HUDEP-2 (cell line): ENCODE data around the gene PPP1R12A.
A peak's percentile ranks its signal among the peaks of the same experiment; 100 is the strongest.
"Not testable (repeated sequence)": the region's sequence is repeated elsewhere in the genome, so short reads cannot be mapped to it uniquely, and the experiment has no call there.

ENCODE experiments used
- DNase-seq, 76 experiments: peaks; one replicate each; lab custom pipeline; 2025; ENCODE audit not compliant: unreplicated experiment in 76 of 76; lab: John Stamatoyannopoulos, UW

Gene PPP1R12A

DNA sequence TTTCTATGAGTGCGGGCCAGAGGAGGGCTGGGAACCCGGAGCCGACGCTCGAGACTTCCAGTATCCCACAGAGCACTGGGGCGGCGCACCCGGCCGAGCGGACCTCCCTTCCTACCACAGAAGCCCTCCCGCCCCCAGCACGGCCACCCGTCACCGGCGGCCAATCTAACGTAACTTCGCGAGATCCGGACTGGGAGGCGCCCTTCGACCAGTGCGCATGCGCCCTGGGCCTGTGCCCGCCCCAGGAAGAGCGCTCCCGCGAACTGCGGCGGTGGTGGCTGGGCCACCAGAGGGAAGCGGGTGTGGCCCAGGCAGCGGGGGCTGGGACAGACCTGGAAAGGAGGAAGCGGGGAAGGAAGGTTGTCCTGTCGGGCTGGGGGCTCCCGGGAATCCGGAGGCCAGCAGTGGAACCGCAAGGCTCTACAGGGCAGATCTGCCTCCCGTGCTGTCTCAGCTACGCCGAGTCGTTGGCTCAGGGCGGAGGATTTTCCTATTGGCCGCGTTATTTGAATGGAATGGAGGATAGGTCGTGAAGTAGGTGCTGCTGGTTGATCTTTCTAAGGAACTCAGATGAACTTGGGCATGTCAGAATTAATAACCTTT, at the start of gene PPP1R12A:
TSS of gene PPP1R12A (minus strand) at position 77 of the 603 bp plus-strand sequence. CDS start 166 bp downstream, outside the sequence.
- peak; percentile 18 to 95 (median 90) for DNase-seq

DNA sequence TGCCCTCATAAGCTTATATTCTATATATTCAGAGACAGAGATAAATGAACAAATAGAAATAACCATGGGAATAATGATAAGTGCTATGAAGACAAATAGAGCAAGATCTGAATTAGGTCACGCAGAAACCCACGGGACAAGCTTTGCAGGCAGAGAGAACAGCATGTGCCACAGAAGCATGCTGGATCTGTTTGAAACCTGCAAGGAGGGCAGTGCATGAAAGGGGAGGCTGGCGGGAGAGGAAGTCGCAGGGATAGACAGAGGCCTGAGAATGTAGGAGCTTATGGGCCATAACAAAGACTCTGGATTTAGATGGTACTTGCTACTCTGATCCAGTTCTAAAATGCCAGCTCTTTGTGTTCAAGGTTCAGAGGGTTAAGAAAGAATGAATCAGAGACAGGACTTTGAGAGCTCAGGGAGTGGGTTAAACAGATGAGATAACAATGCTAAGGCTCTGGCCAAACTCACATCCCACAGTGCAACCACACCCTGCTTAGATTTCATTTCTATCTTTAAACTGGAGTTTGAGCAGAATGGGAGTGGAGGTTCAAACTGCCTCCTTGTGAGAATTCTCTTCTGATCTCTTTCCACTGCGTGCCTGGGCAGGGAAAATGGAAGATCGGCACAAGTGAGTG, 49.2 kb upstream of the PPP1R12A start:
- peak in 1 of 76 experiments; percentile 1 for DNase-seq

DNA sequence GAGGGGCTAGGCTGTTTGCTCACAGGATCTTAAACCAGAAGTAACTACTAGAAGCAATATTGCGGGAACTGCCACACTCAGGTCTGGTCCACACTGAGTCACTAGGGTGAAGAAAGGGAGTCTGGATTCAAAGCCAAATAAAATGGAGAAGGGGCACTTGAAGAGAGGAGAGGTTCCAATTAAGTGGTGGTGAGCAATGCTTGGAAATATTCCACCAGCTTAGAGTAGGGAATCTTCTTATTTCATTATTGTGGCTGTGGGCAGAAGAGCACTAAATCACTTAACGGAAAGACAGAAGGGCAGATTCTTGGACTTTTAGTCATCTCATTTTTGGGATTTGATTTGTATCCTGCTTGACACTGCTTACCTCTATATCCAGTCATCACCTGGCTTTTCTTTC, 48.6 kb upstream of the PPP1R12A start:
- no peak for DNase-seq

DNA sequence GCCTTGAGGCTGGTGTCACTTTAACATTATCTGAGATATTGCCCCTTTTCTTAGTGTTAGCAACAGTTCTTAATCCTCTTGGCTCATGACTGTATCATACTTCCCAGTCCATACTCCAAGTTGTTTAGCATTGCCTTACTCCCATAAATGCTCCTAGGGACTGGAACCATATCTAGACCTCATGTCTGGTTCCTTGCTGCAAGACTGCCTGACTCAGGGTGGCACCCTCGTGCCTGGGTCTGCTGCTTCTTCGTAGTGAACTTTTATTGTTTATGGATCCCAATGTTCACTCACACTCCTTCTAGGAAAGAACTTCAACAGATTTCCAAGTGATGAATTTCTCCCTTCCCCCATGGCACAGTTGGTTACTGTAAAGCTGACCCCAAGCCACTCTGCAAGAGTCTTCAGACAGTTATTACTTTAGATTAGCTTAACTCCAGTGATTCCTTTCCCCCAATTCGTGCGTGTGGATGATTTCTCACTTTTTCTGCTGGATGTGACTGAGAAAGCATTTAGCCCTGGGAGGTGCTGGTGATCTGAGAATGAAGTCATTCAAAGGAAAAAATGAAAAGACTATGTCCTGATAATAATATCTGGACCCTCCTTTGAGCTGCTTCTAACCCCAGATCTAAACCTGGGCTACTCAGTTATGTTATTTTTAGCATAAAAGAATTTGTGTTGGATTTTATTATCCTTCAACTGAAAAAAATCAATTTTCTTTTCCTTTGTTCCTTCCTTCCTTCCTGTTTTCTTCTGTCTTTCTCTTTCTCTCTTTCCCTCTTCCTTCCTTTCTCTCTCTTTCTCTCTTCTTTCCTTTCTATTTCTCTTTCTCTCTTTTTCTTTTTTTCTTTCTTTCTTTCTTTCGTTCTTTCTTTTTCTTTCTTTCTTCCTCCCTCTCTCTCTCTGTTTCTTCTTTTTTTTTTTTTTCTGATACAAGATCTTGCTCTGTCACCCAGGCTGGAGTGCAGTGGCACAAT, 47.5 kb upstream of the PPP1R12A start:
- DNase-seq: no peak

DNA sequence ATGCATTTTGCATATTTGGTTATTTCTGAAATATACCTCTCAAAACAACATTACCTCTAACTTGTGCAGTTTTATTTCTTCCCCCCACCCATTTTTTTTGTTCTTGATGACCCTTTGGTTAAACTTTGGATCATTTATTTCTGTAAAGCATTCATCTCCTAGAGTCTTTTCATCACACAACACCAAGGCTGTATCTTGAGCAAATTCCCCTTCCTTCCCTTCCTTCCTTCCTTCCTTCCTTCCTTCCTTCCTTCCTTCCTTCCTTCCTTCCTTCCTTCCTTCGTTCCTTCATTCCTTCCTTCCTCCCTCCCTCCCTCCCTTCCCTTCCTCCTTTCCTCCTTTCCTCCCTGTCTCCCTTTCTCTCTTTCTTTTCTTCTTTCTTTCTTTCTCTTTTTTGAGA, 43.8 kb upstream of the PPP1R12A start:
- DNase-seq: no peak

DNA sequence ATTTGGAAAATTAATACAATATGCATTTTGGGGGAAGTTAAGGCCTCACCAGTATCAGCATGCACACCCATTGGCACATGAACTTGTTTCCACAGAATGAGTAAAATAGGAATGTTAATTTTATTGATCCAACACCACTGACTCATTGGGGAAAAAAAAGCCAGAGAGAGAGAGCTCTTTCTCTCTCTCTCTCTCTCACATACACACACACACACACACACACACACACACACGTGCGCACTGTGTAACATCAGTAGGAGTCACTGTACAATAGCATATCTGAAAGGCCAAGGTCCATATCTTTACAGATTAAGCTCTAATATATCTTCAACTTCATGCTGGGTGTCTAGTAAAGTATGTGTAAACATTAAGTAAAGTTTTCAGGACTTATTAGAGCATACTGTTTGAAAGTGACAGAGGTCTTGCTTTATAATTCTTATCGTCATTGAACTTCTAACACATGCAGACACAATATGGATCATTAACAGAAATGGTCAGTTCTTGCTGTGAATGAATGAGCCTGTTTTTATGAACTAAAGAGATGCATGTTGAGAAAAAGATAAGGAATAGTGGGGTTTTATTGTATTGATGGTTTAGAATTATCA, 43.1 kb upstream of the PPP1R12A start:
- not testable (repeated sequence) for DNase-seq

DNA sequence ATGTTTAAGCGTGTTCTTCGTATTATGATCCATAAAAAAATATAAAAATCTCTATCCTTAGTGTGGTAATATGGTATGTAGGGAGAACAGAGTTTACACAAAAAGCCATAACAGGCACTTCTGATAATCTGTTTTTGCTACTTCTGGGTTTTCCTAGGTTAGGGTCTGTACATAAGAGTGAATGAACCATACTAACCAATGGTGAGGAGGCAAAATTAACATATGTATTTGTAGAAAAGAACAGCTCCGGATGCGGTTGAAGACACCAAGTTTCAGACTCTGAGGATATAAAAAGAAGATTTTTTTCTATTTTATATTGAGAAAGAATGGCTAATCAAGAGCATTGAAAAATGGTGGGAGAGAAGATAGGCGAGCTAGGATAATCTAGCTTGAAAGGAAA, 40.2 kb upstream of the PPP1R12A start:
- DNase-seq: no peak

DNA sequence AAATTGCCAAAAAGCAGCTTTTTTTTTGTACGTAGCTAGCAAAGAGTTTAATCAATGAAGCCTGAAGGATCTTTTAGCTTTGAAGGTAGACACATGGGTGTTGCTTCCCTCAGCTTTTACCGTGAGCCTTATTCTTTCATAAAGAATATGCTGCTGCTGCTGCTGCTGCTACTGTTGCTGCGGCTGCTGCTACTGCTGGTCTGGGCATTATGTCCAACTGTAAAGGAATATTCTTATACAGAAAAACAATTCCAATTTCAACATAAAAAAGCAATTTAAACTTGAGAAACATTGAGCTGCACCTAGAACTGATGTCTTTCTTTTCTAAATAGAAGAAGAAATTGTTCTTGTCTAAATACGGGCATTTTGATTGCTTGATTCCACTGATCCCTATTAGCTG, 38.9 kb upstream of the PPP1R12A start:
- no peak for DNase-seq

DNA sequence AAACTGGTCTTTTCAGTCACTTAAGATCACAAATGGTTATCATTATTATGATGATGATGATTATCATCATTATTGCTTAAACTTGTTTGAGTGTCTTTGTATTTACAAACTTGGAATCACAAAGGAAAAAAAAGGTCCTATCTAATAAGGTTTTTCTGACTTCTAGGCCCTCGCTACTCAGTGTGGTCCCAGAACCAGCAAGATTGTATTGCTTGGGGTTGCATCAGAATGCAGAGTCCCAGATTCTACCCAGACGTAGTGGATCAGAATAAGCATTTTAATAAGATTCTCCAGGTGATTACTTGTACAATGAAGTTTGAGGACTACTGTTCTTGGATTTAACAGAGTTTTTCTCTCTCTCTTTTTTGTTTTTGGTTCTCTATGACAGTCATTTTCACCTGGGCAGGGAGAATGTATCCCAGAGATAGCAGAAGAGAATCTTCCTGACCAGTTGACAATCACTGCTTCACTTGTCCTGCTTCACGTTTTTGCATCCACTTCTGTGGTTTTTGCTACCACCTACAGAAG, 29.3 kb upstream of the PPP1R12A start:
- no peak for DNase-seq

DNA sequence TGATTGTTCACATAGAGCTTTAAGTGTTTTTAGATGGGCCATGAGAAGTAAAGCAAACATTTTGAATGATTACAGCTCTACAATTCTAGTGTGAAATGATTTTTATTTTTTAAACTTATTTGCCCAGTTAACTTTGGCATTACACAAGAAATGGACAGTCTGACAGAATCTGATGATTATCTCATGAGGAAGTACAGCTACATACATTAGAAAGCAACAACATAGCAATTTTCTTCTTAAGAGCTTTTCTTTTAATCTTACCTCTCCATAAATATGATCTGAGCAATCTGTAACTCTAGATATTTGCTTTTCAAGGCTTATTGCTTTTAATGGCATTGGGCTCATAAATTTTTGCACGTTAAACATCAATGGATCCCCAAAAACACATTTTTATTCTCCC, 26.5 kb upstream of the PPP1R12A start:
- no peak for DNase-seq

DNA sequence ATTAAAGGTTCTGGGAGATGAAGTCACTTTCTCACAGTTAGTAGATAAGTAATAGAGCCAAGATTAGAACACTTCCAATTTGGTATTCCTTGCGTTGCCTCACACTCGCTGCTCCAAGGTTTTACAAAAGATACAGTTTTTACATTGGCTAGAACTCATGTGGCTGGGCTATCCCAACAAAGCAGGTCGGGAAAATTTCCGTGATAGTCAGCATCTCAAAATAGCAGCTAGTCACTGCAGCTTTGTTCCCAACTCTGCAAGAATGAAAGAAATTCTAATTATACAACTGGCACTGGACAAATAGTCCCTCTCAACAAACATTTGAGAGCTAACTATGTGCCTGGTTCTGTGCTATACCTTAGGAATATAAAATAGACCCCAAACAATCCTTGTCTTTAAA, 24.6 kb upstream of the PPP1R12A start:
- DNase-seq: no peak

DNA sequence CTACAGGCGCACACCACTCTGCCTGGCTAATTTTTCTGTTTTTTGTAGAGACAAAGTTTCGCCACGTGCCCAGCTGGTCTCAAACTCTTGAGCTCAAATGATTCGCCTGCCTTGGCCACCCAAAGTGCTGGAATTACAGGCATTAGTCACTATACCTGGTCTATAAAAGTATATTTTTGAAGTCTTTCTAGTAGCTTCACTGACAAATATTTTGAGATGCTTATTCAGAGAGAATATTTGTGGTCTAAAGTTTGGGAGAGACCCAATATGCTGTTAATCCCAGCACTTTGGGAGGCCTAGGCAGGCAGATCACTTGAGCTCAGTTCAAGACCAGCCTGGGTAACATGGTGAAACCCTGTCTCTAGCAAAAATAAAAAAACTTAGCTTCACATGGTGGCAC, 22.0 kb upstream of the PPP1R12A start:
- DNase-seq: no peak

DNA sequence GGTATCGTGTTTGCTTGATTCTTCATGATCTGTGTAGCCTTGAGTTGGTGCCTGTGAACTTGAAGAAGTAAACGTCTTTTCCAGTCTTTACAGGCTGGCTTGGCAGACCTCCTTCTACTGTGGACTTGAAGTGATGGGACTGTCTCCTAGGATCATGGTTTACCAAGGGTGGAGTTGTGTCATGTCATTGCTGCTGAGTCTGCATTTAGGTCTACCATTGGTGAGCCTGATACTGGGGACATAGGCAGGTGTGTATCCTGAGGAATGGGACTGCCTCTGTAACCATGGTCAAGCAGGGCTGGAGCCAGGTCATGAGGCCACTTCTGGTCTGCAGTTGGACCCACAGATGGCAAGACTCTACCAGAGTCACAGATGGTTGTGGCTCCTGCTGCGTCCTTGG, 20.7 kb upstream of the PPP1R12A start:
- no peak for DNase-seq

DNA sequence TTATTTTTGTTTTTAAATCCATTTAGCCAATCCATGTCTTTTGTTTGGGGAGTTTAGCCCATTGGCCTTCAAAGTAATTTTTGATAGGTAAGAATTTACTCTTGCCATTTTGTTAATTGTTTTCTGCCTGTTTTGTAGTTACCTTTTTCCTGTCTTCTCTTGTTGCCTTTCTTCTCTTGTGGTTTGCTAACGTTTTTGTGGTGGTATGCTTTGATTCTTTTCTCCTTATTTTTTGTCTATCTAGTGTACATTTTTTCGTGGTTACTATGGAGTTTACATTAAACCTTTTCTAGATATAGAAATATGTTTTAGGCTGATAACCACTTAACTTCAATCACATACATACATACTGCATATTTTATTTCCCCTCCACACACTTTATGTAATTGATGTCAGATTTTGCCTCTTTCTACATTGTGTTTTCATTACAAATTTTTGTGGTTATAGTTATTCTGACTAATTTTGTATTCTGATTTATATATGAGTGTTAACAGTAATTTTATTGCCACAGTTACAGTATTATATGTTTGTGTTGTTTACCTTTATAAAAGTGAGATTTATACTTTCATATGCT, 19.2 kb upstream of the PPP1R12A start:
- DNase-seq: no peak

DNA sequence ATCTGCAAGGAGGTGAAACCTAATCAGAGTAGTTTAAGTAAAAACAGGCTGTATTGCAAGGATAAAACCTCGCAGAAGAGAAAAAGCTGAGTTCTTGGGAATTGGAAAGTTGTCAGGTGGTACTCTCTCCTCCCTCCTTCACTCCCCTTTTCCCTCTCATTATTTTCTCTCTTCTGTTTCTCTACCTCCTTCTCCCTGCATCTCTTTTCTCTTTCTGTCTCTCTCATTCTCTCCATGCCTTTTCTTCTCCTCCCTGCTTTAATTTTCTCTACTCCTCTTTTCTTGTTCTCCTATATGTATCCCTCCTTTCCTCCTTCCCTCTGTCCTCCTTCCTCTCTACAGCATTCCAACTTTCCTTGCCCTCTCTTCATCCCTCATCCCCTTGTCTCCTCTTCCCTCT, 14.2 kb upstream of the PPP1R12A start:
- no peak for DNase-seq

DNA sequence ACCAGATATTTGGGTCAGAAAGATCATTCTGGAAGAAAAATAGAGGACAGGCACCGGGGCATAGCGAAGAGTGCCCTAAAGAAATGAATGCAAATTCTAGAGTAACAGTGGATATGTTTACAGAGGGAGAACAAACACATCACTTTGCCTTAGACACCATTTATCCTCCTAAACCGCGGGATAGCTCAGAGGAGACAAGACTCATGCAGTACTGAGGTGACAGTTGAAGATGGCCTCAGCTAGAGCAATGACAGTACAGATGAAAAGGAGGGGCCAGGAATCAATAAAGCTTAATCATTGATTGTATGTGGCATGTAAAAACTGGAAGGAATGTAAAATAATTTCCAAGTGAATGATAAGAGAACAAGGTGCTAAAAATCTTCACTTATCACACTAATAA, 10.5 kb upstream of the PPP1R12A start:
- no peak for DNase-seq

DNA sequence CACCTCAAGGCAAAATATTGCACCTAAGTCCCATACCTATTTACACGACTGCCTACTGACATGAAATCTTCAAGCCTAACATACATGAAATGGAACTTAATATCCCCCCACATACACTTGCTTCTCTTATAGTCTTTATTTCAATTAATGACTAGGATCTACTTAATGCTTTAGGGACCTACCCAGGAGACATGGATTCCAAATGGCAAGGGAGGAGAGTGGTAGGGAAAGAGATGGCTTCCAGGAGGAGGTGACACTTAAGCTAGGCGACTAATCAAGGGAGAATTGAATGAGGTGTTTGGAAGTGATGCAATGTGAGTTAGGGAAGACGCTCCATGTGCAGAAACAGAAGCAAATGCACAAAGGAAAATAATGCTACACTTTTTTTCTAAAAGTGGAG, 9.7 kb upstream of the PPP1R12A start:
- no peak for DNase-seq

DNA sequence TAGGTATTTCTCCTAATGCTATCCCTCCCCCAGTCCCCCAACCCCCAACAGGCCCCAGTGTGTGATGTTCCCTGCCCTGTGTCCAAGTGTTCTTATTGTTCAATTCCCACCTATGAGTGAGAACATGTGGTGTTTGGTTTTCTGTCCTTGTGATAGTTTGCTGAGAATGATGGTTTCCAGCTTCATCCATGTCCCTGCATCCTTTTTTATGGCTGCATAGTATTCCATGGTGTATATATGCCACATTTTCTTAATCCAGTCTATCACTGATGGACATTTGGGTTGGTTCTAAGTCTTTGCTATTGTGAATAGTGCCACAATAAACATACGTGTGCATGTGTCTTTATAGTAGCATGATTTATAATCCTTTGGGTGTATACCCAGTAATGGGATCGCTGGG, 7.9 kb upstream of the PPP1R12A start:
- DNase-seq: not testable (repeated sequence)

DNA sequence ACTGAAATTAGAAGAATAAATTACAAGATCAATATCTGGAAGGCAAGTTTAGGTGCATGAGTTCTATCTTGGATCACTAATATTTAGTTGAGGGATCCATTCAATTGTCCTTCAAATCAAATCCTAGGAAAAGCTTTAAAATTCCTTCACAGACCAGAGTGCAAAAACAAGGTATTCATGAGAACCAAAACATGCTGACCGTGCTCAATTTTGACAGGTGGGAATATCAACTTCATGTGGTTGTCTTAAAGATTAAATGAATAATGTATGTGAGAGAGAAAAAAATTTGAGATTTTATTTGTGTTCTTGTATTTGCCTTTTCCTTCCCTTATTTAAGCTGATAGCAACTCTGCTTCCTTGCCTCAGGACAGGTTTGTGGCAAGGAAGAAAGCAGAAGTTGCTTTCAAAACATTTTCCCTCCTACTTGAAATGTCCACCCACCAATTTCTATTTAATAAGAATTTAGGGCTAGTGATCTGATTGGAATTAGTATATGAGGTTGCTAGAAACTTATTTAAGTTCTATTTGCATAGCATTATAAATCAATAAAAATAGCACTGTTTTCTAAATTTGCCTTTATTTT, 4.9 kb upstream of the PPP1R12A start:
- DNase-seq: no peak

DNA sequence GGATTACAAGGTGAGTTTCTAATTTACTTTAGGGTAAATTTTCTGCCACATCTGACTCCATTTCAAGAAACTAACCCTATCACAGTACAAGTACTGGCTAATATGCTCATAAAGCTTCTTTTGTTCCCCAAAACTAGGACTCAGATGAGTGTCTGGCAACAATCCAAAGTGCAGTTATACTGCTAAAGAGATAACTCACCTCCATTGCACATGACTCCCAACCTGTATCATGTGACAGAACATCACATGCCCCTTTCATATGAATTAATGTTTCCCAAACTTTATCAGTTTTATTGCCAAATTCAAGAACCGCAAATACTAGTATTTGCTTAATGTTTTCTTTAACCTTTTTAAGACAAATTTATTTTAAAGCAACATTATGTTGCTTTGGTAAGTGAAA, 3.9 kb upstream of the PPP1R12A start:
- peak in 4 of 76 experiments; percentile 7 to 27 (median 16) for DNase-seq
